Adipose tissue (tissue), 3 donors: ENCODE measurements around the gene STPG4. TPM values are rescaled to one million over a fixed set of nuclear protein-coding genes. Genes with fewer than 3 reads are reported as not detected.

Experiments used
- H3K27ac ChIP-seq: one replicate; pipeline ENCODE4 v1.5.1; 2013; ENCODE audit warnings: low read depth, low read length
- WGBS, 3 donors: extraction: QIAGEN DNeasy Blood & Tissue Kit; methylation state at CpG; one replicate each; pipeline ENCODE4 v1.1.7; 2013; 5-methylcytosine and 5-hydroxymethylcytosine counted together
- polyA plus RNA-seq, 3 donors: library from polyadenylated mRNA; stranded (reverse); fragments of 200-250 nt; gene quantifications; one replicate each; pipeline ENCODE4 v1.2.3, GENCODE V29; 2013
- donor health status: healthy with polysubstance abuse.
- donor health status: Bipolar disorder and iron deficiency.
- donor health status: healthy.

The STPG4 gene
- polyA plus RNA-seq, 3 donors, result 0.06 TPM; not detected in 2

DNA sequence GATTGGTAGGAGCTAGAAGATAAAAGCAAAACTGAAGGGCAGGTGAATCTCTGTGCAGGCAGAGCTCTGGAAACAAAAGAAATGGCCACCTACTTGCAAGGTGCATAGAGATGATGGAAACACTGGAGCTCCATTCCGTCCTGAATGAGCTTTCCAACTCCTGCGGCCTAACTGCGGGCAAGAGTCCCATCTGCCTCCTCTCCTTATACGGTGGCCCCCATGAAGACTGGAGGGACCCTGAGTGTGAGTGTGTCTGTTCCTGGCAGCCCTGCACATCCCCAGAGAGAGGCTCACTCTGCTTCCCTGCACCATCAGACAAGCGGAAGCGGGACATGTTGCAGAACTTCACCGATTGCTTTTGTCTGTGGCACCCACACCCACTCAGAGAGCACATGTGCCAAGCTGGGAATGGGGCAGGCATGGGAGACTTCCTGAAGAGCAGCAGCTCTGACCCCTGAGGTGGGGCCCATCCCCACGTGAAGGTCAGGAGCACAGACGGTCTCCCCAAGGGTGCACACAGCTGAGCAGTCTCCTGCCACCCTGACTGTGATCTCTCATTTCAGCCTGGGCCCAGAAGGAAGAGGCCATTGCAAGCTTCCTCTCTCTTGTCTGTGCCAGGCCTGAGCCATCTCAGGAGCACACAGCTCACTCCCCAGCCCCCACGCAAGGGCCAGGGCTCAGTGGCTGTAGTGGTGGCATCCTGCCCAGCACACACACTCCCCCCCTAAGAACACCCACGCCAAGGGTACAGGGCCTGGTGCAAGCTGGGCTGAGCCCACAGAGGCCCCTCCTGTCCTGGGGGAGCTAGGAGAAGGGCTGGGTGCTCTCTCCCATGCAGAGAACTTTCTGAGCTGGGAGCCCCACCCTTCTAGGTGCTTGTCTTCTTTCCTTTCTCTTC lies 75.3 kb downstream of the STPG4 start:
- H3K27ac ChIP-seq, result no peak overlapping the region
- WGBS, 3 donors, result 54 to 68% (median 62%) methylated on average over 10 to 11 of the region's 11 CpGs

DNA sequence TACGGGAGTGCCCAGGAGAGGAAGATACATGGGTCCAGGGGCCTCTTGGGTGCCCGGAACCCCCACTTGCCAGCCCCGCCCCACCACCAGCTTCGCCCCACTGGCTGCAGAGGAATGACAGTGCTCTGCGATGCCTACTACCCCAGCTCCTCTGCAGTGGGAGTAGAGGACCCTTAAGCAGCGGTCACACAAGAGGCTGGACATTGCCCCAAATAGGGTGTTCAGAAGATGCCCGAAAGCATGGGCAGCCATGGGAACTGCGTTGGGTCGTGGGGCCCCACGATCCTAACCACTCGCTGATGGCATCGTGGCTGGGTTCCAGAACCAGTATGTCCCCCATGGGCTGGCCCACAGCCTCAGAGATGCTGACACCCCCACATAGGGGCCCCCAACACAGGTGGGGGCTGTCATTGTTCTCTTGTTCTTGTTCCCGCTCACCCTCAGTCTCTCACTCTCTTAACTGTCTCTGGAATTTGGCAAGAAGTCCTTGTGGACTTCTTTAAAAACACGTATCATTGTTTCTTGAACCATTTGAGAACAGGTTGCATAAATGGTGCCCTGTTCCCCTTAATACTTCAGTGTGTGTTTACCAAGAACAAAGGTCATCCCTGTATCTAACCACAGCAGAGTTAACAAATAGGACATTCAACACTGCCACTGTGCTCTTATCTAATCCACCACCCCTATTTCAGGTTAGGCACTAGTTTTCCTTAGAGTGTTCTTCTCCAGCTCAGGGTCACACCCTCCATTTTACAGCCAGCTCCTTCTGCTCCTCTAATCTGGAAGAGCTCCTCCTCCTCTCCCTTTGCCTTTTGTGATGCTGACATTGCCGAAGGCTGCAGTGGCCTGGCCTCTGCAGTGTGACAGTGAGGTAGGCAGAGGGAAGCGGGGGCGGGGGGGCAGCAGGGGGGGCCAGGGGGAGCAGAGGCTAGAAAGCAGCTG lies 76.3 kb downstream of the STPG4 start:
- H3K27ac ChIP-seq, result no peak overlapping the region
- WGBS, 3 donors, result 74 to 89% (median 84%) methylated on average over 16 to 17 of the region's 17 CpGs

DNA sequence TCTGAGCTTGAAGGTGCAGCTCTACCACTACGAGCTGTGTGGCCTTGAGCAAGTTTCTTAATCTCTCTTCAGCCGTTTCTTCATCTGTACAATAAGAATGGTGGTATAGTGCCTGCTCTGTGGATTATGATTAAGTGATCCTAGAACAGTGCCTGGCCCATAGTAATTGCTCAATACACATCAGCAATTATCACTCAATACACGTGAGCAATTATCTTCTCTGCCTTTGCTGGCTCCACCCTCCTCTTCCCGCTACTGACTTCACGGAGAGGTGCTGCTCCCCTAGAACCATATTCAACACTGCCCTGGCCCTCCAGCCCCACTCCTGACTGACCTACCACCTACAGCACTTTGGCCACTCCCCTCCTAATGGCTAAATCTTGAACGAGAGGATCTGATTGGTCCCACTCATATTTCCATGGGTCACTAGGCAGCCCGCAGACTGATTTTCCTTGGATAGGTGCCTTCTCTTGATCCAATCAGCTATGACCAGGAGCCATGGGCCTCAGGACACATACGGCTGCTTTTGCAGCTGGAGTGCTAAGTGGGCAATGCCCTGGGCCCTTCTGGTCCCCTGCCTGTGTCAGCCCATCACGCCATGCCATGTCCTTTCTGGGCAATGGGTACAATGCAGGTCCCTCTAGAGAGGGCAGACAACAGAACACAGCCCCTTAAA lies 77.5 kb downstream of the STPG4 start:
- WGBS, 3 donors, result 72 to 85% (median 83%) methylated on average over 9 of the region's 9 CpGs

DNA sequence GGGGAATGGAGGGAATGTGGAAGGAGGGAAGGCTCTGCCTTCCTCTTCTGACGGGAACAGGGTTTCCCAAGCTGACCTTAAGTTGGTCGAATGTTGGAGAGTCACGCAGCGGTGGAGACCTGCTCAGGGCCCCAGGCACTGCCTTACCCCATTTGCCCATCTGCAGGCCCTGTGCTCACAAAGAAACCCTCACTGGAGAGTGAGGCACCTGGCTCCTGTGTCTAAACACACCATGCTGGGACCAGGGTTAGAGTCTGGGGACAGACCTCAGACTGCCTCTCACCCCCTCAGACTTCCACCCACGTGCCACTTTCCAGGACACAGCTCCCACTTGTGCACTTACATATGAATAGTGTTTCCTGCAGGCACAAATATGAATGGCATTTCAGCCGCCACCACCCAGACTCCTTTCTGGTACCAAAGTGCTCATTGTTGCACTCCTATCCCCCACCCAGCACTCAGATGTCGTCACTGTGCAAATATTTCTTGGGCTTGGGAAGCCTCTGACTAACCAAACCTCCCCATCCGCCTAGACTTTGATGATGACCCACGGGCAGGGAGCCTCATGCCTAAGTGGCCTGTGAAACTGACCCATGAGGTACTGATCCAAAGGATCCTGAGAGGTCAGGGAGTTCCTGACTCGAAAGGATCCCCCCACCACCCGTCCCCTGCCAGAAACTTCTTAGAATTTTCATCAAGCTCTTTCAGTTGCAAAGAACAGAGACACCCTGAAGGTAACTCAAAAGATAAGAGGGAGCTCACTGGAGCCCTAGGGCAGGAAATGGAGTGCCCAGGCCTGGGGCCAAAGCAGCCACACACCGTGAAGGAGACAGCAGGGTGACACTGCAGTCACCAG lies 78.3 kb downstream of the STPG4 start:
- 63 to 64% (median 63%) methylated on average over 12 of the region's 12 CpGs for WGBS, 3 donors
- H3K27ac ChIP-seq, result no peak overlapping the region

More for the DNA sequence above, 77.5 kb downstream of the STPG4 start:
- H3K27ac ChIP-seq, result no peak overlapping the region

DNA sequence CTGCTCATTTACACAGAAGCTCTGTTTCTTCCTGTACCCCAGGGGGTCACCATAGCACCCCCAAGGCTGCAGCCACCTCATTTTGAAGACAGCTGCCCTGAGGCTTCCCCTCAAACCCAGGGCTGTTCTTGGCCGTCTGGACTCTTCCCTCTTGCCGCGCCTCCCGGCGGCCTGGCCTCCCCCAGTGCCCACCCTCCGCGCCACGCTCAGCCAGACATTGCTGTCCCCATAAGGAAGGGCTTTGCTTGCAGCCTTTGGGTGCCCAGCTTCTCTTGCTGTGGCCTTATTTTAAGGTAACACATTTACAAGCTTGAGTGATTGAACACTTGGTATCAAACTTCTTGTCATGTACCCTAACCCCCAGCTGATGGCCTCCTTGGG lies 79.0 kb downstream of the STPG4 start:
- WGBS, 3 donors, result 95 to 97% (median 96%) methylated on average over 8 of the region's 8 CpGs
- no peak overlapping the region for H3K27ac ChIP-seq

DNA sequence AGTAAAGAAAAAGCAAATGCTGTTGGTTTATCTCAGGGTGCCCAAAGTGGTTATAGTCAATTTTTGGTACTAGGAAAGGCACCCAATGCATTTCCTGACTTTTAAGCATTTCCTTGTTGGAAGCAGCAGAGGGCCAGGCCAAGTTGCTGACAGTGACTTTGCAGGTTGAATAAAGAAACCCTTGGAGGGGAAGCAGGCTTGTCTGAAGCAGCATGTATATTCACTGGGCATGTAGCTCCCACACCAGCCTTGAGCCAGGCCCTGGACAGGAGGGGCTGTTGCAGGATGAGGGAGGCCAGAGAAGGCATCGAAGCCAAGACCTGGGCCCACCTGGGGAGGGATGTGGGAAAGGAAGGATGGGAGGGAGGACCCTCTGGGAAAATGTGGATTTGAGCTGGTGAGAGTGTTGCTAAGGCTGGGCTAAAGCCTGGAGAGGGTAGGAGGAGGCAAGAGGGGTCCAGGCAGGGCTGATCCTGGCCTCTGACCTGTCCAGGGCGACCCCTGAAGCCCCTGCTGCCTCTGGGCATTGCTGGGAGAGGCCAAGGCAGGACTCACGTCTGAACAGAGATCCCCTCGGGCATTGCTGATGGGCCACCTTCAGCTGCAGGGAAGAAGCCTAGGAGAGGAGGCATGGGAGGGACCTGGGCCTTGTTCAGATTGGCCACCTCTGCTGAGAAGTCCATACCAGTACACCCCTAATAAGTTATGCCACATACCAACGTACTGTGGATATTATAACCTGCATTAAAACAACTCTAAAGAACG lies 79.6 kb downstream of the STPG4 start:
- WGBS, 3 donors, result 77 to 85% (median 79%) methylated on average over 6 of the region's 6 CpGs

DNA sequence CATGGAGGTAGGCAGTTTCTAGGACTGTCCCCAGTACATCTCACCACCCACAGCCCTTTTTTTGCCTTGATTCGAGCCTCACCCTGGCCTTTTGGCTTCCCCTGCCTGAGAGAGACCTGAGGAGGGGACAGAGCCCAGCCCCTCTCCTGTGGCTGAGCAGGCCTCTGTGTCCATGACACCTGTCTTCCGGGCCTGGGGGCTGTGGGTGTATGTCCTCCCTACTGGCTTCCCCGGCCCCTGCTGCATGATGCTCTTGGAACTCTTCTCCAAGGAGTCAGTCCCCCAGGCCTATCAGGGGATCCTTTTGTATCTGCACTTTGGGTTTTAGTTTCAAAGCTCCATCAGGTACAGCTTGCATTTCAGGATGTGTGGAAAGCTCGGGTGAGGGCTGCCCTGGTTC lies 80.4 kb downstream of the STPG4 start:
- WGBS, 3 donors, result 88 to 93% (median 90%) methylated on average over 4 of the region's 4 CpGs
- no peak overlapping the region for H3K27ac ChIP-seq

More for the DNA sequence above, 79.6 kb downstream of the STPG4 start:
- H3K27ac ChIP-seq, result no peak overlapping the region

DNA sequence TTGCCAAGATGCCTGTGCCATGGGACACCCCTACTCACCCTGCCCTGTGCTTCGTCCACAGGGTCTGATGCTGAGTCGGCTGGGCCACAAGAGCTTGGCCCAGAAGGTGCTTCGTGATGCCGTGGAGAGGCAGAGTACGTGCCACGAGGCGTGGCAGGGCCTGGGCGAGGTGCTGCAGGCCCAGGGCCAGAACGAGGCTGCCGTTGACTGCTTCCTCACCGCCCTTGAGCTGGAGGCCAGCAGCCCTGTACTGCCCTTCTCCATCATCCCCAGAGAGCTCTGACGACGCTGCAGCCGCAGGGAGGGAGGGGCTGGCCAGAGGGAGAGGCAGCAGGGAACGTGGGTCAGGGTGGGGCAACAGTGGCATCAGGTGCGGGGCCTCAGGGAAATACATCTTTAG lies 81.5 kb downstream of the STPG4 start:
- WGBS, 3 donors, result 65 to 86% (median 72%) methylated on average over 16 of the region's 16 CpGs
- peak overlapping the region; percentile 81 for H3K27ac ChIP-seq

DNA sequence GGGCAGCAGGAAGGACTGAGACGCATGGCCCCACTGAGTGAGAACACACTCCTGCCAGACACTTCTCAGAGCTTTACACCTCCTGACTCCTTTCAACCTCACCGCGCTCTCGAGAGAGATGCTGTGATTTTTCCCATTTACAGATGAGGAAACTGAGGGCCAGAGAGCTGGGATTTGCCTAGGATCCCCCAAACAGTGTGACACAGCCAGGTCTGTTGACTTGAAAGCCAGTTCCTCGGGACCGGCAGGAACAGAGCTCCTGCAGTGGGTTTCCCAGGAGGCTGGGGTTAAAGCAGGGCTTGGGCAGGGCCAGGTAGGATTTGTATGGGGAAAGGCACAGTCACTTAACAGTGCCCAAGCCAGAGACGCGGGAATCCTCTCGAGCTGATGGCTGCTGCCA lies 81.9 kb downstream of the STPG4 start:
- WGBS, 3 donors, result 84 to 91% (median 89%) methylated on average over 9 of the region's 9 CpGs

DNA sequence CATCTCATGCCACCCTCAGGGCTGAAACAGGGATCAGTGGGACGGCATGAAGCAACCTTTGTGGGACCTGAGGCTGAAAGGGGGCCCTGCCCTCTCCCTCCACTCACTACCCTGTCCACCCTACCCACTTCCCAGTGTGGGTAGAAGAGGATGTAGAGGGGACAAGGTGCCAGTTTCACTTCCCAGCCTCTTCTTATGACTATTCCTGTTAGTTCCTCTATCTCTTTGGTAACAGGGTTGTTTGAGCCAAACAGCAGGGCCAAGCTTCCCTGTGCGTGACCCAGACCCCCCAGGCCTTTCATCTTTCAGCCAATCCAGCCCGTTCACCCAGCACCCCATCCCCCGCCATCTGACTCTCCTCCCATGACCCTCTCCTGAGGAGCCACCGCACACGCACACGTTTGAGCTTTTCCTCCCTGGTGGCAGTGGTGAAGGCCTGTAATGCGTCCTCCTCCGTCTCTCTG lies 82.3 kb downstream of the STPG4 start:
- peak overlapping the region; percentile 81 for H3K27ac ChIP-seq
- WGBS, 3 donors, result 46 to 82% (median 51%) methylated on average over 8 to 9 of the region's 9 CpGs

More for the DNA sequence above, 81.9 kb downstream of the STPG4 start:
- peak overlapping the region; percentile 81 for H3K27ac ChIP-seq

DNA sequence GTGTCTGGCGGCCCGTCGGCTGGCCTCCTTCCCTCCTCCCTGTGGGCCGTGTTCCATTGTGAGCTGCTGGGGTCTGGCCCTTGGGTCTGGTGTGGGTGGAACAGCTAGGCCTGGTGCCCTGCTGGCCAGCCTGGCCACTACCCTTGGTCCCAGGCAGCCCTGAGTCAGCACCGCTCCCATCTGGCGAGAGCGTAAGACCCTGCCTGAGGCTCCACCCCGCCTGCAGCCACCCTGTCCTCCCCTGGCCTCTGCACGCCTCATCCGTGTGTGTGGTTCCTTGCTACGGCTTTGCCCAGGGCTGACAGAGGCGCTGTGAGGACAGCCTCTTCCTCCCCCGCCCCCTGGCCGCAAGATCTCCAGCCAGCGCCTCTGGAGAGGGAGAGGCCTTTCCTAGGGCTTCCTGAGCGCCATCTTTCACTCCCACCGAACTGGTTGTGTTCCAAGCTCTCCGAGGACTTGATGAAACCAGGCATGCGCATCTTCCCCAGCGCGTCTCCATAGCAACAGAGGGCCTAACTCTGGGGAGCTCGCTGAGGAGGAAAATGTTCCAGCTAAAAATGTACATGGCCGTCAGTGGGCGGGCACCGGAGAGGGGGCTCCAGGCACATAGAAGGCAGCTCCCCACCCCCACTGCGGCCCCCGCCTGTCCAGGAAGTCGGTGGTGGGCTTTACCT lies 83.0 kb downstream of the STPG4 start:
- 28 to 81% (median 43%) methylated on average over 27 to 28 of the region's 28 CpGs for WGBS, 3 donors

DNA sequence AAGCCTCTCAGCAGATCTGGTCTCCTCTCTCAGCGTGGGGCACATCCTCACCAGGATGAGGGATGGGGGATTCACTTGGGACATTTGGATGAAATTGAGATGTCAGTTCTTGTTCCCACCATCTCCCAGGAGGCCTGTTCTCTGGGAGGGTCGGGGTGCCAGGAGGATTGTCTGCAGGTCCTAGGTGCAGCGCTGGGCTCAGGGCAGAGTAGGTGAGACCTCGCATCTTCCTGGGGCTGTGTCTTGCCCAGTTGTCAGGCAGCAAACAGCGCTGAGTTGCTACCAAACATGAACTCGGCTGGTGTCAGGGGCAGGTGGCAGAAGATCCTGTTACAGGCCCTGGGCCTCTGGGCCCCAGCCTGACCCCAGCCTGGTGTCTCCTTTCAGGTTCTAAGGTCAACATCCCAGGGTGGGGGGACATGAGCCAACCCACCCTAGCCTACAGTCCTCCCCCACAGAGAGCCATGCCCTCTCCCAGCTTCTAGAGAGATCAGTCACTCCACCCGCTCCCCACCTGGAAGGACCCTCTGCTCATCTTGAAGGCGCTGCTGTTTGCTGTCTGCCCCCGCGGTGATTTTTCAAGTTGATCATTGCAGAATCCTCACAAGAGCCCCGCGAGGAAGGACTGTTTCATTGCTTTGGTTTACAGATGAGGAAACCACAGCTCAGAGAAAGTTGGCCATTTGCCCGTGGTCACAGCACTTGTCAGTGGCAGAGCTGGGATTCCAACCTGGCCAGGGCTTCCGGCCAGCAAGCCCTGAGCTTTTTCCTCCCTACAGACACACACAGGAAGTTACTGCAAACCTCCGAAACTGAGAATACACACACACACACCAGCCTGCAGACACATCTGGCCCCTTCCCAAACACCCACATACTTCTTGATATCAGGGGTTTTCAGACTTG lies 83.9 kb downstream of the STPG4 start:
- 48 to 79% (median 51%) methylated on average over 15 of the region's 15 CpGs for WGBS, 3 donors
- peak overlapping the region; percentile 36 for H3K27ac ChIP-seq

More for the DNA sequence above, 83.0 kb downstream of the STPG4 start:
- H3K27ac ChIP-seq, result peak overlapping the region; percentile 81

DNA sequence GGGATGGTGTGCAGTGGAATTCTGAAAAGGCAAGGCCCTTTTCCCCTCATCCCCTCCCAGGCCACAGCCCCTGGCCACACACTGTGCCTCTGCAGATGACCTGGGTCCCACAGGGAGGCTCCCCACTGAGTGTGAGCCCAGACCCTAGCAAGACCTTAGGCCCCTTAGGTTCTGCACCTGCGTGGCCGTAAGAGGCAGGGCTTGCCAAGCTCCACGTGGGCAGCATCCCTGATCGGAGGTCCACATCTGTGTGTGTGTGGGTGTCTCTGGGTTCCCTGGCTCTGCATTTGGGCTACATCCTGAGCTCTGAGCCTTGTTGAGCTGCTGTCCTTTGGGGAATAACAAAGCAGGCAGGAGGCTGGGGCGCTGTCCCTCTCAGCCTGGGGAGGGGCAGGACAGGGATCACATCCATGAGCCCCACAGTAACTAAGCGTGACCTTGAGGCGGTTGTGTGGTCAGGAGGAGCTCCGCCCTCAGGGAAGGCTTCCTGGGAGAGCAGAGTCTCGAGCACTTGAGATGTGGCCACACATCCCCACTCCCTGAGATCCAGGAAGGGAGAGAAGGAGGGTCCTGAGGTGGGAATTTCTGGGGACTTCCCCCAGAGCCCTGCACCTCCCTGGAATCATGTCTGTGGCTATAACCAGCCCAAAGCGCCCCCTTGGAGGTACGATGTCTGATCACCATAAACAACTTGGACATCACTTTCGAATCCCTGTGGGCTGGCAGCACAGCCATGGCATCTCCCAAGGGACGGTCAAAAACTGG lies 84.8 kb downstream of the STPG4 start:
- H3K27ac ChIP-seq, result peak overlapping the region; percentile 57
- WGBS, 3 donors, result 68 to 81% (median 81%) methylated on average over 12 to 13 of the region's 13 CpGs

DNA sequence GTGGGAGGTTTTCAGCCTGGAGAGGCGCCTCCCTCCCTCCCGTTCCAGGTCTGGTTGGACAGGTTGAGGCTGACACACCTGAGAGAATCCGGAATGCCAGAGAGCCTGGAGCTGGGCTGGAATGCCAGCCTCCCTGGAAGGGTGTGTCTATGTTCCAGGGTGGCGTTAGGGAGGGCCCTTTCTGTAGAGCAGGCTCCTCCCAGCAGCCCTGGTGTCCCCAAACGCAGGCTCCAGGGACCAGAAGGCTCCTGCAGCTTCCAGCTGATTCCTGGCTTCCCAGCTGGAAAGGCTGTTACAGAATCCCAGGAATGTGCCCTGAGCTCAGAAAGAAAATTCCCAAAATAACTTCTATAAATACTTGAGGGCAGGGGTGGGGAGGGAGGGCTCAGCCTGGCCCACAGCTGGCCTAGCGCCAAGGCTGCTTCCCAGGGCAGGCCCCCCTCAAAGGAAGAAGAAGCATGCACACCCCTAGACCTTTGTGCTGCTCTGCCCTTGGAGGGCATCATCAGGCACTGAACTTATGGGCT lies 85.4 kb downstream of the STPG4 start:
- H3K27ac ChIP-seq, result peak overlapping the region; percentile 57
- 49 to 61% (median 57%) methylated on average over 6 of the region's 6 CpGs for WGBS, 3 donors
